ENCODE results near the gene CDC42EP2. TPM values are rescaled to one million over a fixed set of nuclear protein-coding genes. Genes with fewer than 3 reads are reported as not detected.

Gene CDC42EP2
- total RNA-seq, 2 experiments from 2014 or later = 0.96 TPM; not detected in 1

DNA sequence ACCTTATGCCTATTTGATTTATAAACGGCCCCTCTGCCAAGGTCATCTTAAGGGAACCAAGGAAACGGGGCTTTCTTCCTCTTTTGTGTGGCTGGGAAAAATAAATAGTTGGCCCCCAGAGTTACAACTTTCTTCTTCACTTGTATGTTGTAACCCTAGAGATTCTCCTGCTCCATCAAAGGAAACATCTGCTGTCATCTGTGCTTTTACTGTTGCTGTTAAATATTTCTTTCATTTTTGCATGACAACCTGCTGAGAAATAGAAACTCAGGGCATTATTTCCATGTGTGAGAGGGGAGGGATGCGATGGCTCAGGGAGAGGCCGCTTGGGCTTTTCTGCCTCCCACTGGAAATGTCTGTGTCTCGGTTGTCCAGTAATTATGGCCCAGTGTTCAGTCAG is 21.8 kb upstream of the CDC42EP2 start:
- H3K4me1 Mint-ChIP-seq (ENCODE audit: low read depth) = no peaks in the 10 kb centered on the region

DNA sequence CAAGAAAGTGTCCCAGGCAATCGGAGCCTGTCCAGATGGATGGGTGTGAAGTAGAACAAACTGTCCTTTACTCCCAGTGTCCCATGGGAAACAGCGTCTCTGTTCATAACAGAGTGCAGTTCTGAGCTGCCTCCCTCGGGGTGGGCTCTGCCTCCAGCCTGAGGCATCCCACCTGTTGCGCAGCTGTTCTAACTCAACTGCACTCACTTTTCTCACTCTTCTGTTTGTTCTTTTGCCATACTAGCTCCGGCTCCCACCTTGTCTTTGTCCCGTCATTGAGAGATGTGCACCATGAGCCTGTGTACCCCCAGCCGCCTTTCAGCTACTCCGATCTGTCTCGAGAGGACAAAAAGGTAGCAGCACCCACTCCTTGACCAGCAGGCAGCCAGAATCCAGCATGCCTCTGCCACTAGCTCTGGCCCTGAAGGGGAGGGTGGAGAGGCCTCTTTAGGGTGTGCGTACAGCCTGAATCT is 20.7 kb upstream of the CDC42EP2 start:
- intact Hi-C loops (cut with DNase I, micrococcal nuclease) = no loop called here
- ChIA-PET CTCF (no interaction called here), POLR2A (interaction anchor here (0.6 kb wide), 1 partner anchor 1432 kb away, joined by 3 read pairs; no protein-coding TSS in a partner anchor)
- Histone ChIP-seq H3K9me3 (ENCODE audit: control insufficient read depth in 1 of 2, insufficient read depth in 1 of 2, low read length in 2 of 2) (no peaks in the 10 kb centered on the region), H3K4me3 (ENCODE audit: low read length) (no peak overlapping the region), H3K27me3 (ENCODE audit: control insufficient read depth in 1 of 2, insufficient read depth in 2 of 2, low read length in 2 of 2) (no peaks in the 10 kb centered on the region), H3K4me1 (ENCODE audit: insufficient read depth, low read length) (no peaks in the 10 kb centered on the region), H3K36me3 (ENCODE audit: insufficient read depth, low read length) (peaks cover 75% of the 10 kb centered on the region), H3K27ac (ENCODE audit: low read depth in 1 of 2, low read length in 2 of 2) (no peak overlapping the region)
- no peaks in the 10 kb centered on the region for H3K4me1 Mint-ChIP-seq (ENCODE audit: low read depth)
- TF ChIP-seq, protein P1, sequence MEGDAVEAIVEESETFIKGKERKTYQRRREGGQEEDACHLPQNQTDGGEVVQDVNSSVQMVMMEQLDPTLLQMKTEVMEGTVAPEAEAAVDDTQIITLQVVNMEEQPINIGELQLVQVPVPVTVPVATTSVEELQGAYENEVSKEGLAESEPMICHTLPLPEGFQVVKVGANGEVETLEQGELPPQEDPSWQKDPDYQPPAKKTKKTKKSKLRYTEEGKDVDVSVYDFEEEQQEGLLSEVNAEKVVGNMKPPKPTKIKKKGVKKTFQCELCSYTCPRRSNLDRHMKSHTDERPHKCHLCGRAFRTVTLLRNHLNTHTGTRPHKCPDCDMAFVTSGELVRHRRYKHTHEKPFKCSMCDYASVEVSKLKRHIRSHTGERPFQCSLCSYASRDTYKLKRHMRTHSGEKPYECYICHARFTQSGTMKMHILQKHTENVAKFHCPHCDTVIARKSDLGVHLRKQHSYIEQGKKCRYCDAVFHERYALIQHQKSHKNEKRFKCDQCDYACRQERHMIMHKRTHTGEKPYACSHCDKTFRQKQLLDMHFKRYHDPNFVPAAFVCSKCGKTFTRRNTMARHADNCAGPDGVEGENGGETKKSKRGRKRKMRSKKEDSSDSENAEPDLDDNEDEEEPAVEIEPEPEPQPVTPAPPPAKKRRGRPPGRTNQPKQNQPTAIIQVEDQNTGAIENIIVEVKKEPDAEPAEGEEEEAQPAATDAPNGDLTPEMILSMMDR (IDR thresholded peaks at IDR 0.05) = no peak
- no peaks in the 10 kb centered on the region for H3K9me3 Mint-ChIP-seq
- no peak overlapping the region for H3K27ac Mint-ChIP-seq
- DNase-seq (no peak), ATAC-seq (ENCODE audit: poor library complexity) (no peak)
- H3K27me3 Mint-ChIP-seq = no peaks in the 10 kb centered on the region
- no peak overlapping the region for H3K4me3 Mint-ChIP-seq
- H3K36me3 Mint-ChIP-seq (ENCODE audit: low read depth) = peaks cover 74% of the 10 kb centered on the region

More for the DNA sequence above, 21.8 kb upstream of the CDC42EP2 start:
- ATAC-seq (ENCODE audit: poor library complexity) (no peak), DNase-seq (no peak)
- POLR2A ChIA-PET = interaction anchor here (0.6 kb wide), 1 partner anchor 1431 kb away, joined by 3 read pairs; no protein-coding TSS in a partner anchor
- Mint-ChIP-seq H3K27ac (no peak overlapping the region), H3K36me3 (ENCODE audit: low read depth) (peaks cover 75% of the 10 kb centered on the region), H3K4me3 (no peak overlapping the region), H3K27me3 (no peaks in the 10 kb centered on the region), H3K9me3 (no peaks in the 10 kb centered on the region)
- Histone ChIP-seq H3K27me3 (ENCODE audit: control insufficient read depth in 1 of 2, insufficient read depth in 2 of 2, low read length in 2 of 2) (no peaks in the 10 kb centered on the region), H3K27ac (ENCODE audit: low read depth in 1 of 2, low read length in 2 of 2) (no peak overlapping the region), H3K36me3 (ENCODE audit: insufficient read depth, low read length) (peaks cover 77% of the 10 kb centered on the region), H3K4me3 (ENCODE audit: low read length) (no peak overlapping the region), H3K9me3 (ENCODE audit: control insufficient read depth in 1 of 2, insufficient read depth in 1 of 2, low read length in 2 of 2) (no peaks in the 10 kb centered on the region), H3K4me1 (ENCODE audit: insufficient read depth, low read length) (no peaks in the 10 kb centered on the region)
- intact Hi-C loops (cut with DNase I, micrococcal nuclease) = no loop called here
- TF ChIP-seq, protein P1 (IDR thresholded peaks at IDR 0.05) = no peak
- CTCF ChIA-PET = no interaction called here

DNA sequence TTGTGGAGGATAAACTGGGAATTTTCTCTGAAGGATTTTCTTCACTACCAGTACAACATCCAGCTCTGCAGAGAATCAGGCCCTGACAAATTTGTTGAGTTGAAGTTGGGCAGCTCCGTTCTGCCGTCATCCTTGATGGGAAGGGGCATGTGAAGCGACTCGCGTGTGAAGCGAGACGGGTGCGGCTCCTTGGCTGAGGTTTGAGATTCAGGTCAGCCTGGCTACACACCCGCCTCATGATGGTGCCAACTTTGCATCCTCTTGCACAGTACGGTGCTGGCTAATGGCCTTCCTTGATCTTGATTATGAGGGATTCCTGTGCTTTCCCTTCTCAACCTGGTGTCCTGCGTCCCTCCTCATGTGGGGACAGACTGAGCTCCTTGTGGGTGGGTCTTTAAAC is 19.7 kb upstream of the CDC42EP2 start:
- no peak overlapping the region for H3K4me3 Mint-ChIP-seq
- H3K27me3 ChIP-seq (ENCODE audit: control insufficient read depth in 1 of 2, insufficient read depth in 2 of 2, low read length in 2 of 2) = no peaks in the 10 kb centered on the region
- peaks cover 64% of the 10 kb centered on the region for H3K36me3 Mint-ChIP-seq (ENCODE audit: low read depth)
- no peak overlapping the region for H3K4me3 ChIP-seq (ENCODE audit: low read length)
- TF ChIP-seq, protein P1 (IDR thresholded peaks at IDR 0.05) = no peak
- H3K36me3 ChIP-seq (ENCODE audit: insufficient read depth, low read length) = peaks cover 64% of the 10 kb centered on the region
- H3K9me3 Mint-ChIP-seq = no peaks in the 10 kb centered on the region
- POLR2A ChIA-PET = no interaction called here
- intact Hi-C loops (cut with DNase I, micrococcal nuclease) = loop anchor here in 1 of 2 experiments (5.0 kb wide), 1 partner anchor 143 kb away; no protein-coding TSS in a partner anchor
- H3K9me3 ChIP-seq (ENCODE audit: control insufficient read depth in 1 of 2, insufficient read depth in 1 of 2, low read length in 2 of 2) = no peaks in the 10 kb centered on the region
- H3K4me1 ChIP-seq (ENCODE audit: insufficient read depth, low read length) = no peaks in the 10 kb centered on the region
- no peak overlapping the region for H3K27ac ChIP-seq (ENCODE audit: low read depth in 1 of 2, low read length in 2 of 2)
- H3K27ac Mint-ChIP-seq = no peak overlapping the region
- CTCF ChIA-PET = interaction anchor here (1.0 kb wide), 1 partner anchor 20 kb away, joined by 3 read pairs; no protein-coding TSS in a partner anchor
- DNase-seq (no peak), ATAC-seq (ENCODE audit: poor library complexity) (no peak)
- no peaks in the 10 kb centered on the region for H3K27me3 Mint-ChIP-seq
- no peaks in the 10 kb centered on the region for H3K4me1 Mint-ChIP-seq (ENCODE audit: low read depth)

Data from CD4-positive, alpha-beta T cell (primary cell).